GM23338 (cell line): ENCODE measurements around the gene C14orf180. TPM values are rescaled to one million over a fixed set of nuclear protein-coding genes. Genes with fewer than 3 reads are reported as not detected.

Experiments
- ATAC-seq: fragments of 200-7000 bp; cut with Tn5 transposase; 3 replicates; pipeline ENCODE4 v1.9.1; 2020
- DNase-seq: peaks from one replicate; pipeline ENCODE4 v3.0.0-alpha.2; 2015; ENCODE audit warnings: low spot score
- H2AFZ ChIP-seq: fragments of 200-600 bp; sonication (generic); 2 replicates; pipeline ENCODE4 v1.8.0; 2016; ENCODE audit warnings: antibody characterized with exemption, mild to moderate bottlenecking, moderate library complexity
- H3F3A ChIP-seq: fragments of 200-600 bp; sonication (generic); replicated peaks from 2 replicates; pipeline ENCODE4 v1.8.0; 2017; ENCODE audit warnings: antibody characterized with exemption, mixed run types, low read depth
- H3K27ac ChIP-seq: fragments of 200-600 bp; sonication (generic); 2 replicates; pipeline ENCODE4 v1.6.1; 2016; ENCODE audit warnings: low read depth
- H3K27me3 ChIP-seq: fragments of 200-600 bp; sonication (generic); 2 replicates; pipeline ENCODE4 v1.8.0; 2016; ENCODE audit warnings: mild to moderate bottlenecking, mixed run types, moderate library complexity; ENCODE audit not compliant: insufficient read depth
- H3K36me3 ChIP-seq: fragments of 200-600 bp; sonication (generic); 2 replicates; pipeline ENCODE4 v1.8.0; 2016; ENCODE audit warnings: mild to moderate bottlenecking; ENCODE audit not compliant: insufficient read depth
- H3K4me1 ChIP-seq: fragments of 200-600 bp; sonication (generic); 2 replicates; pipeline ENCODE4 v1.8.0; 2016; ENCODE audit warnings: mild to moderate bottlenecking, moderate library complexity; ENCODE audit not compliant: insufficient read depth
- H3K4me2 ChIP-seq: fragments of 200-600 bp; sonication (generic); 2 replicates; pipeline ENCODE4 v1.7.1; 2017; ENCODE audit warnings: mixed run types
- H3K4me3 ChIP-seq: fragments of 200-600 bp; sonication (generic); 2 replicates; pipeline ENCODE4 v1.6.1; 2016; ENCODE audit warnings: mixed run types
- H3K79me2 ChIP-seq: fragments of 200-600 bp; sonication (generic); replicated peaks from 2 replicates; pipeline ENCODE4 v1.8.0; 2017; ENCODE audit warnings: mild to moderate bottlenecking; ENCODE audit not compliant: insufficient read depth
- H3K9me2 ChIP-seq: fragments of 200-600 bp; sonication (generic); 2 replicates; pipeline ENCODE4 v1.8.0; 2017; ENCODE audit not compliant: insufficient read depth
- H4K20me1 ChIP-seq: fragments of 200-600 bp; sonication (generic); replicated peaks from 2 replicates; pipeline ENCODE4 v1.8.0; 2017; ENCODE audit warnings: mild to moderate bottlenecking; ENCODE audit not compliant: insufficient read depth
- H3K27ac Mint-ChIP-seq: 2 replicates; pipeline ENCODE4 v1.8.0; 2020; ENCODE audit warnings: inconsistent platforms, mild to moderate bottlenecking, moderate library complexity, mixed read lengths
- H3K27me3 Mint-ChIP-seq: 3 replicates; pipeline ENCODE4 v1.8.0; 2022; ENCODE audit warnings: low read depth, mild to moderate bottlenecking, moderate library complexity, mixed read lengths, inconsistent platforms; ENCODE audit not compliant: insufficient read depth, poor library complexity
- H3K36me3 Mint-ChIP-seq: 3 replicates; pipeline ENCODE4 v1.8.0; 2021; ENCODE audit warnings: low read depth, mild to moderate bottlenecking, inconsistent platforms, moderate library complexity, mixed read lengths
- H3K4me1 Mint-ChIP-seq: 3 replicates; pipeline ENCODE4 v1.8.0; 2020; ENCODE audit warnings: mild to moderate bottlenecking, inconsistent platforms, mixed read lengths
- H3K4me3 Mint-ChIP-seq: 3 replicates; pipeline ENCODE4 v1.8.0; 2021; ENCODE audit warnings: moderate library complexity, mild to moderate bottlenecking, inconsistent platforms, mixed read lengths
- H3K9me3 Mint-ChIP-seq: 3 replicates; pipeline ENCODE4 v1.8.0; 2020; ENCODE audit warnings: moderate library complexity, mild to moderate bottlenecking, inconsistent platforms, mixed read lengths
- CREB1 ChIP-seq: fragments of 250-450 bp; sonication (Bioruptor Pico); IDR thresholded peaks from 2 replicates; pipeline ENCODE4 v1.5.0; 2020; ENCODE audit warnings: low read depth, mild to moderate bottlenecking, moderate library complexity
- CTCF ChIP-seq, 2 experiments: fragments of 200-600 bp in 1 of 2; sonication (generic) in 1 of 2; conservative IDR thresholded peaks; 2 replicates each; pipeline versions ENCODE4 v1.5.1 to v1.6.1; 2016 to 2017; ENCODE audit warnings: antibody characterized with exemption in 2 of 2, low read depth in 2 of 2, mild to moderate bottlenecking in 2 of 2, moderate library complexity in 1 of 2
- ETS1 ChIP-seq: IDR thresholded peaks from 2 replicates; pipeline ENCODE4 v1.6.1; 2016; ENCODE audit warnings: antibody characterized with exemption
- EZH2 ChIP-seq: fragments of 200-600 bp; sonication (generic); IDR thresholded peaks from one replicate; pipeline ENCODE4 v1.8.0; 2017; ENCODE audit warnings: antibody characterized with exemption, mild to moderate bottlenecking, low read depth; ENCODE audit not compliant: unreplicated experiment
- EZH2phosphoT487 ChIP-seq: fragments of 200-600 bp; sonication (generic); IDR thresholded peaks from one replicate; pipeline ENCODE4 v1.8.1; 2018; ENCODE audit warnings: antibody characterized with exemption; ENCODE audit not compliant: unreplicated experiment
- JUNB ChIP-seq: IDR thresholded peaks from one replicate; pipeline ENCODE4 v1.6.1; 2016; ENCODE audit warnings: antibody characterized with exemption; ENCODE audit not compliant: unreplicated experiment
- NANOG ChIP-seq: IDR thresholded peaks from 2 replicates; pipeline ENCODE4 v1.6.1; 2016; ENCODE audit warnings: antibody characterized with exemption, borderline replicate concordance
- POLR2AphosphoS5 ChIP-seq: IDR thresholded peaks from 2 replicates; pipeline ENCODE4 v1.6.1; 2016; ENCODE audit warnings: antibody characterized with exemption, low read depth
- REST ChIP-seq: IDR thresholded peaks from one replicate; pipeline ENCODE4 v1.6.1; 2018; ENCODE audit warnings: antibody characterized with exemption; ENCODE audit not compliant: unreplicated experiment
- STAT1 ChIP-seq: IDR thresholded peaks from one replicate; pipeline ENCODE4 v1.6.1; 2016; ENCODE audit warnings: antibody characterized with exemption; ENCODE audit not compliant: unreplicated experiment
- ZNF114 ChIP-seq: fragments of 250-450 bp; sonication (Bioruptor Pico); IDR thresholded peaks from 2 replicates; pipeline ENCODE4 v1.5.0; 2020; ENCODE audit warnings: mild to moderate bottlenecking, moderate library complexity
- ZNF331 ChIP-seq: fragments of 250-450 bp; sonication (Bioruptor Pico); IDR thresholded peaks from 2 replicates; pipeline ENCODE4 v1.5.0; 2020; ENCODE audit warnings: low read depth, mild to moderate bottlenecking, moderate library complexity
- ZNF462 ChIP-seq: fragments of 250-450 bp; sonication (Bioruptor Pico); IDR thresholded peaks from 2 replicates; pipeline ENCODE4 v1.5.0; 2020; ENCODE audit warnings: mild to moderate bottlenecking, moderate library complexity
- polyA plus RNA-seq: library from polyadenylated mRNA; unstranded; fragments of >200 nt; fragmentation: Nextera tagmentation; extraction: Ambion mirVana; gene quantifications from 2 replicates; pipeline ENCODE4 v1.2.1, GENCODE V29; 2016
- total RNA-seq: library from RNA; depleted of rRNA; stranded (reverse); fragments of >200 nt; shearing (Covaris generic); gene quantifications from 2 replicates; pipeline ENCODE4 v1.2.3, GENCODE V29; 2014

C14orf180 gene
- total and polyA plus RNA-seq, 2 experiments from 2014 or later: not detected

GRCh38 chr14:104634138-104634760 is 54.7 kb downstream of the C14orf180 start:
- TF ChIP-seq ETS1: no peak
- no peak for TF ChIP-seq STAT1
- no peak for TF ChIP-seq CTCF (conservative IDR thresholded peaks at IDR 0.05; ENCODE audit: low read depth in 2 of 2)
- TF ChIP-seq CREB1: no peak
- no peak for TF ChIP-seq ZNF114 (CRISPR knock-in tag)
- no peak for TF ChIP-seq REST
- no peak for TF ChIP-seq EZH2phosphoT487
- no peak for TF ChIP-seq POLR2AphosphoS5
- TF ChIP-seq NANOG: no peak
- no peak for TF ChIP-seq ZNF462 (CRISPR knock-in tag)
- no peak for TF ChIP-seq ZNF331
- no peak for TF ChIP-seq EZH2
- TF ChIP-seq JUNB: no peak

More at GRCh38 chr14:104634138-104634760, 54.7 kb downstream of the C14orf180 start:
- Mint-ChIP-seq H3K36me3 (no peaks in the 10 kb centered on the region), H3K4me3 (no peak overlapping the region), H3K4me1 (no peaks in the 10 kb centered on the region), H3K9me3 (peaks cover under 1% of the 10 kb centered on the region; the same call in 2 of the 3 replicates), H3K27me3 (peaks cover 4% of the 10 kb centered on the region), H3K27ac (no peak overlapping the region)
- Histone ChIP-seq H3K27ac (no peak overlapping the region), H3K79me2 (no peaks in the 10 kb centered on the region), H3K4me2 (no peak overlapping the region), H2AFZ (no peak overlapping the region), H3K4me3 (no peak overlapping the region), H3F3A (no peaks in the 10 kb centered on the region), H3K9me2 (no peaks in the 10 kb centered on the region), H3K36me3 (no peaks in the 10 kb centered on the region), H3K4me1 (no peaks in the 10 kb centered on the region), H3K27me3 (no peaks in the 10 kb centered on the region), H4K20me1 (no peaks in the 10 kb centered on the region)
- no peak for ATAC-seq
- no peak for DNase-seq
